GM19328 (cell line): ENCODE data around the gene DUSP28.
A peak's percentile ranks its signal among the peaks of the same experiment; 100 is the strongest.
"Not testable (repeated sequence)": the region's sequence is repeated elsewhere in the genome, so short reads cannot be mapped to it uniquely, and the experiment has no call there.

Experiments
- ATAC-seq: cut with Tn5 transposase; IDR thresholded peaks from one replicate; pipeline ENCODE4 v1.9.1; 2021; ENCODE audit warnings: mild to moderate bottlenecking, moderate library complexity; ENCODE audit not compliant: unreplicated experiment

DUSP28 gene

GRCh38 chr2:240559286-240559685 is 871 bp upstream of the DUSP28 start:
- ATAC-seq, result no peak

GRCh38 chr2:240560480-240561324 is 545 bp downstream of the DUSP28 start:
- peak; percentile 68 for ATAC-seq

DNA sequence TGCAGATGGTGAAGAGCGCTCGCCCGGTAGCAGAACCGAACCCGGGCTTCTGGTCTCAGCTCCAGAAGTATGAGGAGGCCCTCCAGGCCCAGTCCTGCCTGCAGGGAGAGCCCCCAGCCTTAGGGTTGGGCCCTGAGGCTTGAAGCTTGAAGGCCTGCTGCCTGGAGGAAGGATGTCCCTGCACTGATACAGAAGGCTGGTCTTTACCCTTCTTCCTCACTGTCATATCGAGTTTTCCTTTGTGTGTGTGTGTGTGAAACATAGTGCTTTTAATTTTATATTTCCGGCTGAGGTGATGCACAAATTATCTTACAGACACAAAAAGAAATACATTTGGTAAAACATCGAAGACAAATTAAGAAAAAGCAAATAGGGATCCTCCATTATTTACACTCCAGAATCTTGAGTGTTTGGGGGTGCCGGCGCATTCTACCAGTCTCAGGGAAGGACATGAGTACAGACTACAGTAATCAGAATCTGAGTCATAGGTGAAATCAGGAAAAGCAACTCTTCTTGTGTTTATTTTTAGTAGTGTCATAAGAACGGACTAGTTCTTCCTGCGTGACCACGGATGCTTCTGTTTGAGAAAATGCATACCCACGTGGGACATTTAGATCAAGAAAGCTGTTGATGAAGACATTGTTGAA is 1.3 kb downstream of the DUSP28 start:
- ATAC-seq, result peak; percentile 2

GRCh38 chr2:240563231-240563630 is 3.1 kb downstream of the DUSP28 start:
- not testable (repeated sequence) for ATAC-seq

- no peak for ATAC-seq
Observed at GRCh38 chr2:240563951-240564560, 3.9 kb downstream of the DUSP28 start.

- ATAC-seq, result no peak
Observed at GRCh38 chr2:240564561-240565332, 4.6 kb downstream of the DUSP28 start.

GRCh38 chr2:240565333-240566202 is 5.4 kb downstream of the DUSP28 start:
- no peak for ATAC-seq

DNA sequence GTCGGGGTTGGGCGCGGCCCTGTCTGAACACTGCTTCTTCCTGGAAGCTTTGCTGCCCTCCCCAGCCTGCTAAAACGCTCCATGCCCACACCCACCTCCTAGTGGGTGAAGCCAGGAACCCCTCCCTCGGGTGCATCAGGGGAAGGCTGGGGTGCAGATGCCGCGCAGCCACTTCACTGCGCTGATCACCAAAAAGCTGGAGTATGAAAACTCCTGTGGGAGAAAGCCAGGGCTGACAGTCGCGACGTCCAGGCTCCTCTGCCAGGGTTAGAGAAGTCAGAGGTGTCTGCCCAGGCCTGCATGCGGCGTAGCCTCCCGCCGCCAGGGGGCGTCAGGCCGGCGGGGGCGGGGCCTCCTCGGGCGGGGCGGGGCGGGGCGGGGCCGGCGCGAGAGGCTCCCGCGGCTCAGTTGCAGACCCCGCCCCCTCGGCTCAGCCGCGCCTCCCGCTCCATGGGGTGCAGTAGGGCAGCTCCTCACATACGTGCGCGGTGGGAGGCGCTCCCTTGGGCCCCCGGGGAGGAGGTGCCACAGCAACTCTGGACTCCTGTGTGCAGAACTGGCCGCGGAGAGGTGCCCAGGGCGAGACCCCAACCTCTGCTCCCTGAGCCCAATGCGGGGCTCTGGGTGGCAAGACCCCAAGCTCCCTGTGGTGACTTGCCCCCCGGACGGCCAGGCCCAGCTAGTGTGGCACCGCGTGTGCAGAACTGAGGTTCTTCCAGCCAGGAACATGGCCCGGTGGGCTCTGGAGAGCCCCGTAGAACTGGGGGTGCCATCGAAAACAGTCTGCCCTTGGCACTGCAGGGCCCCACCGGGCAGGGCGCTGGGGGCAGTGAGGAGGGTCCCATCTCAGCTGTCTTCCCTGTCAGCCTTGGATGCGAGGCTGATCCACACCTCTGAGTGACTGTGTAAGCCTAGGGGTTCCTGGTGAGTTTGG is 6.3 kb downstream of the DUSP28 start:
- peak; percentile 41 for ATAC-seq

GRCh38 chr2:240567137-240567871 is 7.1 kb downstream of the DUSP28 start:
- no peak for ATAC-seq

GRCh38 chr2:240567872-240568677 is 7.9 kb downstream of the DUSP28 start, which contains the start of gene RNPEPL1:
TSS of gene RNPEPL1 (plus strand) at chr2:240568484. CDS start at chr2:240568587, 103 bp downstream.
- ATAC-seq, result peak; percentile 37

DNA sequence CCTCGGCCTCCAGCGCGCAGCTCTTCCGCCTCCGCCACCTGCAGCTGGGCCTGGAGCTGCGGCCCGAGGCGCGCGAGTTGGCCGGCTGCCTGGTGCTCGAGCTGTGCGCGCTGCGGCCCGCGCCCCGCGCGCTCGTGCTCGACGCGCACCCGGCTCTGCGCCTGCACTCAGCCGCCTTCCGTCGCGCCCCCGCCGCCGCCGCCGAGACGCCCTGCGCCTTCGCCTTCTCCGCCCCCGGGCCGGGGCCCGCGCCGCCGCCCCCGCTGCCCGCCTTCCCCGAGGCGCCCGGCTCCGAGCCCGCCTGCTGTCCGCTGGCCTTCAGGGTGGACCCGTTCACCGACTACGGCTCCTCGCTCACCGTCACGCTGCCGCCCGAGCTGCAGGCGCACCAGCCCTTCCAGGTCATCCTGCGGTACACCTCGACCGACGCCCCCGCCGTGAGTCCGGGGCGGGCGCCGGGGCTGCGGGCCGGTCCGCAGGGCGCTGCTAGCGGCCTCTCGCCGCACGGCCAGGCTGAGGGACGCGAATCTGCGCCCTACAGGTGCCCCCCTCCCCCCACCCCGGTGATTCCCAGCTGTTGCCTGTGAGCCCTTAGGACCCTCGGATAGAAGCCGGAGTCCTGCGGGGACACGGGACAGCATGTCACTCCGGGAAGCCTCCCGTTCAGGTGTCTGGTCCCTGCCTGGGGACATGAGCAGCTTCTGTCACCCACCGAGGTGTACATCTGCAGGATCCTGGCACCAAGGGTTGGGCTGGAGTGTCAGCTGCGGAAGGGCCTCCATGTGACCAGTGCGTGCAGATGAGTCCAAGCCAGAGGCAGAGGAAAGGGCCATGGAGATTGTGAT is 8.7 kb downstream of the DUSP28 start:
- ATAC-seq, result peak; percentile 20

GRCh38 chr2:240569523-240569997 is 9.4 kb downstream of the DUSP28 start:
- ATAC-seq, result no peak

GRCh38 chr2:240569998-240570530 is 9.9 kb downstream of the DUSP28 start:
- ATAC-seq, result no peak

DNA sequence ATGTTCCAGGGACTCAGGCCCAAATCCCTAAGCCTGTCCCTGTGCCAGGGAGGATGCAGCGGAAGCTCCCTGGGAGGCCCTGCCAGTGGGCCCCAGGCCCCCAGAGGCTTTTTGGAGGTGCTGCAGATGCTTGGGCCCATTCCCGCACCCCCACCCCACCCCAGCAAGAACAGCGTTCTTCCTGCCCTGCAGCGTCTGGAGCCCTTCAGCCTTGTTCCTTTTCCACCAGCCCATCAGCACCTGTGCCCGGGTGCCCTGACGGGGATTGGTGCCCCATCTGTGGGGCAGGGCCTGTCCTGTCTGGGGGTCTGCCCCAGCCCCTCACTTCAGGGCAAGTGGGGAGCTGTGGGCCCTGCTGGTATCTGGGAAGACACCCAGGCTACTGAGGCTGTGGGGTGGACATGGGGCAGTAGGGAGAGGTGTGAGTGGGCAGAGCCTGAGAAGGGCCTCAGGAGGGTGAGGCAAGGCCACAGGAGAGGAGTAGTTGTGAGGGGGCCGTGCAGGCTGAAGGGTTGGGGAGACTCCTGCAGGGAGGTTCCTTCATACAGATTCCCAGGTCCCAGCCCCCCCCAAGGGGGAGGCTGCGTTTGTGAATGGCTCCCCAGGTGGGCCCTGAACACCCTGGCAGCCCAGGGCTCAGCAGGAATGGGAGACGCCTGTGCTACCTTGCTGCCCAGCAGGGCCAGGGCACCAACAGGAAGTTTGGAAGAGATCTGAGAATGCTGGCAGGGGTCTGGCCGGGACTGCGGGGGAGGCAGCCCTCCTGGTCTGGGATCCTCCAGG is 10.6 kb downstream of the DUSP28 start:
- ATAC-seq, result no peak

DNA sequence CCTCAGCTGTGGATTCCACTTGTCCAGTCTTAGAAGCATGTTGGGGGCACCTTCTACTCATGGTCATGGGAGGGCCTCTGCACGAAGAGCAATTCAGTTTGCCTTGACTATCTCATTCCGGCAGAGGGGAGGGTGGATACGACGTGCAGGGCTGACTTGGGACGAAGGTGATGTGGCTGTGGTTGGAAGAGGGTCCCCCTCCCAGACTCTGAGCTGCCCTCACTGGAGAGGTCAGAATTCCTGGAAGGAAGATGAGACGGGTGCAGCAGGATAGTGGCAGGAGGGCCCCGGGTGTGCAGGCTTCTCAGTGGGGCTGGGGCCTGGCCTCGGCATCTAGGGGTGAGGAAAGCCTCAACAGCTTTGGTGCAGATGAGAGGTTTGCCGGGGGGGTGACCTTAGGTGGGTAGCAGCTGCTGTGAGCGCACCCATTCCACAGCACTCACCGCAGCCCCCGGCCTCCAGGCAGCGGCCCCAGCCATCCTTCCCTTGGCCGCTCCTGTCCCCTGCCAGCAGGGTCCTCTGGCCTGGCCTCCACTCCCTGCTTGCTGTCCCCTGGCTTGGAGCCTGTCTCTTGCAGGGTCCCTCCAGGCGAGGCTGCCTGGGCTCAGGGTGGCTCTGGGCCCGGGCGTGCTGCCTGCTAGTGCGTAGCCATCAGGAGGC is 11.3 kb downstream of the DUSP28 start:
- no peak for ATAC-seq
